ENCODE measurements around the gene ANKRD39.
"Not testable (repeated sequence)": the region's sequence is repeated elsewhere in the genome, so short reads cannot be mapped to it uniquely, and the experiment has no call there.

Gene ANKRD39

GRCh38 chr2:96806468-96807126 is 51.2 kb downstream of the ANKRD39 start:
- no peak for DNase-seq

GRCh38 chr2:96805946-96806345 is 51.9 kb downstream of the ANKRD39 start:
- DNase-seq, result not testable (repeated sequence)

GRCh38 chr2:96804986-96805385 is 52.8 kb downstream of the ANKRD39 start:
- DNase-seq, result no peak

GRCh38 chr2:96802721-96803120 is 55.1 kb downstream of the ANKRD39 start:
- DNase-seq, result no peak

- no peak for DNase-seq
Measured at GRCh38 chr2:96801786-96802595, 55.8 kb downstream of the ANKRD39 start.

- peak; percentile 30 for DNase-seq
Measured at GRCh38 chr2:96801005-96801785, 56.6 kb downstream of the ANKRD39 start.

- no peak for DNase-seq
Measured at GRCh38 chr2:96800061-96801004, 57.5 kb downstream of the ANKRD39 start.

- no peak for DNase-seq
Measured at GRCh38 chr2:96799623-96799935, 58.2 kb downstream of the ANKRD39 start.

- DNase-seq, result no peak
Measured at GRCh38 chr2:96798733-96799622, 58.8 kb downstream of the ANKRD39 start.
